HFFc6 (cell line): ENCODE data around the gene TDRD9. TPM values are rescaled to one million over a fixed set of nuclear protein-coding genes. Genes with fewer than 3 reads are reported as not detected.

ENCODE experiments used
- DNase-seq: peaks from one replicate; pipeline ENCODE4 v3.0.0-alpha.2; 2018
- H3K27ac Mint-ChIP-seq: 2 replicates; pipeline ENCODE4 v1.8.0; 2020; ENCODE audit warnings: mild to moderate bottlenecking, mixed read lengths
- H3K27me3 Mint-ChIP-seq: 2 replicates; pipeline ENCODE4 v1.8.0; 2021; ENCODE audit warnings: mild to moderate bottlenecking, moderate library complexity, mixed read lengths; ENCODE audit not compliant: insufficient read depth
- H3K36me3 Mint-ChIP-seq: 2 replicates; pipeline ENCODE4 v1.8.0; 2021; ENCODE audit warnings: low read depth, mixed read lengths
- H3K4me1 Mint-ChIP-seq: 2 replicates; pipeline ENCODE4 v1.8.0; 2020; ENCODE audit warnings: low read depth, mixed read lengths
- H3K4me3 Mint-ChIP-seq: 2 replicates; pipeline ENCODE4 v1.8.0; 2020; ENCODE audit warnings: mild to moderate bottlenecking, moderate library complexity, mixed read lengths
- H3K9me3 Mint-ChIP-seq: 2 replicates; pipeline ENCODE4 v1.8.0; 2020; ENCODE audit warnings: mild to moderate bottlenecking, mixed read lengths
- total RNA-seq, 6 experiments: library from RNA; stranded (reverse); fragmentation: NEBNext Ultra II Directional; extraction: Animal tissue kit (Norgen Biotek cat#: 25700); gene quantifications; 2 replicates in 1 of 6; 3 replicates in 5 of 6; pipeline ENCODE4 v1.2.3, GENCODE V29; 2021
- TF ChIP-seq, protein P1 (sequence below): fragments of 200-600 bp; sonication (generic); IDR thresholded peaks from 2 replicates; pipeline ENCODE4 v1.5.0; 2021; ENCODE audit warnings: antibody characterized with exemption, mild to moderate bottlenecking

TDRD9 gene
- total RNA-seq, 6 experiments from 2014 or later = not detected

- H3K4me3 Mint-ChIP-seq = no peak overlapping the region
Observed at GRCh38 chr14:103989034-103989433, 60.8 kb downstream of the TDRD9 start.

DNA sequence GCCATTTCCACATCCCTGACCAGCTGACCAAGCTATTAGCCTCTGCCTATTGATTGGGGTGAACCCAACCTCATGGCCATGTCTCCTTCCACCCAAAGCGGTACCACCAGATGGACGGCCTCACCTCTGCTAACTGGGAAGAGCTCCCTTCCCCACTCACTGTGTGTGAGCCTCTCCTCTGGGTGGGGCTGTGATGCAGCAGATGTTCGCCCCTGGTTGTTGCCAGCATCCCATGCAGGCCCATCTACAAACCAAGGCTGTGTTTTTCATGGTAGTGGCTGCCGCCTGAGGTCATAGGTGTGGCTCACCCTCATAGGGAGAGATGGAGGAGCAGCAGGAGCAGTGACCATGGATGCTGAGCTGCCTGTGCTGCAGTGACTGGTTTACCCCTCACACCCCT lies 61.7 kb downstream of the TDRD9 start:
- no peak for DNase-seq
- H3K27ac Mint-ChIP-seq = no peak overlapping the region
- TF ChIP-seq, protein P1, sequence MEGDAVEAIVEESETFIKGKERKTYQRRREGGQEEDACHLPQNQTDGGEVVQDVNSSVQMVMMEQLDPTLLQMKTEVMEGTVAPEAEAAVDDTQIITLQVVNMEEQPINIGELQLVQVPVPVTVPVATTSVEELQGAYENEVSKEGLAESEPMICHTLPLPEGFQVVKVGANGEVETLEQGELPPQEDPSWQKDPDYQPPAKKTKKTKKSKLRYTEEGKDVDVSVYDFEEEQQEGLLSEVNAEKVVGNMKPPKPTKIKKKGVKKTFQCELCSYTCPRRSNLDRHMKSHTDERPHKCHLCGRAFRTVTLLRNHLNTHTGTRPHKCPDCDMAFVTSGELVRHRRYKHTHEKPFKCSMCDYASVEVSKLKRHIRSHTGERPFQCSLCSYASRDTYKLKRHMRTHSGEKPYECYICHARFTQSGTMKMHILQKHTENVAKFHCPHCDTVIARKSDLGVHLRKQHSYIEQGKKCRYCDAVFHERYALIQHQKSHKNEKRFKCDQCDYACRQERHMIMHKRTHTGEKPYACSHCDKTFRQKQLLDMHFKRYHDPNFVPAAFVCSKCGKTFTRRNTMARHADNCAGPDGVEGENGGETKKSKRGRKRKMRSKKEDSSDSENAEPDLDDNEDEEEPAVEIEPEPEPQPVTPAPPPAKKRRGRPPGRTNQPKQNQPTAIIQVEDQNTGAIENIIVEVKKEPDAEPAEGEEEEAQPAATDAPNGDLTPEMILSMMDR = no peak
- no peaks in the 10 kb centered on the region for H3K4me1 Mint-ChIP-seq
- peaks cover 17% of the 10 kb centered on the region for H3K27me3 Mint-ChIP-seq
- no peaks in the 10 kb centered on the region for H3K36me3 Mint-ChIP-seq
- no peak overlapping the region for H3K4me3 Mint-ChIP-seq
- peaks cover 8% of the 10 kb centered on the region for H3K9me3 Mint-ChIP-seq

More at GRCh38 chr14:103989034-103989433, 60.8 kb downstream of the TDRD9 start:
- Mint-ChIP-seq H3K36me3 (no peaks in the 10 kb centered on the region), H3K27me3 (peaks cover 21% of the 10 kb centered on the region), H3K9me3 (peaks cover 8% of the 10 kb centered on the region), H3K4me1 (no peaks in the 10 kb centered on the region), H3K27ac (no peak overlapping the region)
- TF ChIP-seq, protein P1 = no peak
- no peak for DNase-seq

DNA sequence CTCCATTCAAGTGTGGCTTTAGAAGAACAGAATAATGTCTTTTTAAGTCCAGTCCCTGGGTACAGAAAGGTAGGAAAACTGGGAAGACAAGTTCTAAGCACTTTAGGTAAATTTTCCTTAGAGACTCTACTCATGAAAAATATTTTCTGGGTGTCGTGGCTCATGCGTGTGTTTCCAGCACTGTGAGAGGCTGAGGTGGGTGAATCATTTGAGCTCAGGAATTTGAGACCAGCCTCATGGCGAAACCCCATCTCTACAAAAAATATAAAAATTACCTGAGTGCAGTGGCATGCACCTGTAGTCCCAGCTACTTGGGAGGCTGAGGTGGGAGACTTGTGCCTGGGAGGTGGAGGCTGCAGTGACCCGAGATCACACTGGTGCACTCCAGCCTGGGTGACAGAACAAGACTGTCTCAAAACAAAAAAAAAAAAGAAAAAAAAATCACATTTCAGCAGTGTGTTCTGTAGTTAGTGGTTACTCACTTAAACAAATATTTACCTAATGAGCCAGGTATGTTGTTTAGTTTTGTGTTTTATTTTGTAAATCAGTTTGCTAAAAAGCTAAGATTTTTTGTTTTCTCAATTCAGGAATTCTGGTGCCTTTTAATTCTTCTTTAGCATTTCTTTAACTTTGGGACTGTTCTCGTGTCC lies 66.4 kb downstream of the TDRD9 start:
- Mint-ChIP-seq H3K4me1 (no peaks in the 10 kb centered on the region), H3K4me3 (no peak overlapping the region), H3K36me3 (no peaks in the 10 kb centered on the region), H3K27ac (no peak overlapping the region), H3K9me3 (peaks cover under 1% of the 10 kb centered on the region; the same call in 1 of the 2 replicates), H3K27me3 (peaks cover 8% of the 10 kb centered on the region)
- TF ChIP-seq, protein P1 = no peak
- no peak for DNase-seq

- Mint-ChIP-seq H3K9me3 (no peaks in the 10 kb centered on the region), H3K27ac (no peak overlapping the region), H3K4me3 (no peak overlapping the region), H3K36me3 (no peaks in the 10 kb centered on the region), H3K27me3 (peaks cover 5% of the 10 kb centered on the region), H3K4me1 (no peaks in the 10 kb centered on the region)
- no peak for DNase-seq
- TF ChIP-seq, protein P1 = no peak
Observed at GRCh38 chr14:103995876-103996275, 67.6 kb downstream of the TDRD9 start.

- H3K4me3 Mint-ChIP-seq = no peak overlapping the region
- TF ChIP-seq, protein P1 = no peak
- no peaks in the 10 kb centered on the region for H3K9me3 Mint-ChIP-seq
- H3K4me1 Mint-ChIP-seq = no peaks in the 10 kb centered on the region
- H3K27me3 Mint-ChIP-seq = peaks cover 5% of the 10 kb centered on the region
- no peak overlapping the region for H3K27ac Mint-ChIP-seq
- no peak for DNase-seq
- H3K36me3 Mint-ChIP-seq = no peaks in the 10 kb centered on the region
Observed at GRCh38 chr14:103997391-103997790, 69.1 kb downstream of the TDRD9 start.
